Lung (tissue), 11 donors: ENCODE results near the gene GOLGA8R. TPM values are rescaled to one million over a fixed set of nuclear protein-coding genes. Genes with fewer than 3 reads are reported as not detected.
"Not testable (repeated sequence)": the region's sequence is repeated elsewhere in the genome, so short reads cannot be mapped to it uniquely, and the experiment has no call there.

ENCODE experiments used
- ATAC-seq: fragments of 200-7000 bp; cut with Tn5 transposase; one replicate; pipeline ENCODE4 v1.9.1; 2020; ENCODE audit warnings: moderate number of reproducible peaks; ENCODE audit not compliant: insufficient read depth, low FRiP score
- DNase-seq, 3 donors: peaks; one replicate each; pipeline ENCODE4 v3.0.0-alpha.2; 2013 to 2017
- H3K27ac ChIP-seq, 2 donors: one replicate each; pipeline ENCODE4 v1.5.1; 2013; ENCODE audit warnings: mild to moderate bottlenecking in 2 of 2, moderate library complexity in 2 of 2, control low read depth in 1 of 2, inconsistent platforms in 1 of 2, low read depth in 1 of 2, low read length in 1 of 2
- H3K27me3 ChIP-seq, 3 donors: one replicate each; pipeline ENCODE4 v1.5.1; 2013; ENCODE audit warnings: low read length in 2 of 3; ENCODE audit not compliant: control insufficient read depth in 3 of 3, insufficient read depth in 3 of 3
- H3K36me3 ChIP-seq, 4 donors: one replicate each; pipeline ENCODE4 v1.5.1; 2013; ENCODE audit warnings: low read length in 4 of 4, mild to moderate bottlenecking in 1 of 4, moderate library complexity in 1 of 4; ENCODE audit not compliant: control insufficient read depth in 4 of 4, insufficient read depth in 4 of 4
- H3K4me1 ChIP-seq, 5 donors: one replicate each; pipeline ENCODE4 v1.5.1; 2013; ENCODE audit warnings: low read length in 5 of 5, mild to moderate bottlenecking in 2 of 5, moderate library complexity in 1 of 5; ENCODE audit not compliant: control insufficient read depth in 5 of 5, insufficient read depth in 5 of 5
- H3K4me3 ChIP-seq: one replicate; pipeline ENCODE4 v1.5.1; 2013; ENCODE audit warnings: mild to moderate bottlenecking, control low read depth, moderate library complexity
- H3K9ac ChIP-seq, 2 donors: one replicate each; pipeline ENCODE4 v1.5.1; 2013; ENCODE audit warnings: low read length in 2 of 2, control low read depth in 1 of 2; ENCODE audit not compliant: insufficient read depth in 1 of 2
- H3K9me3 ChIP-seq, 4 donors: one replicate each; pipeline ENCODE4 v1.5.1; 2013; ENCODE audit warnings: low read length in 3 of 4, mild to moderate bottlenecking in 1 of 4, moderate library complexity in 1 of 4; ENCODE audit not compliant: control insufficient read depth in 4 of 4, insufficient read depth in 3 of 4
- WGBS, 2 donors: extraction: QIAGEN DNeasy Blood & Tissue Kit; methylation state at CpG; one replicate each; pipeline ENCODE4 v1.1.7; 2013; 5-methylcytosine and 5-hydroxymethylcytosine counted together
- polyA plus RNA-seq, 2 donors: library from polyadenylated mRNA; stranded (reverse); fragments of 200-250 nt; gene quantifications; one replicate each; pipeline ENCODE4 v1.2.1, GENCODE V29; 2013
- small RNA-seq: library from RNA; depleted of rRNA; stranded (forward); fragments of <200 nt; gene quantifications from one replicate; pipeline ENCODE3, GENCODE V24; 2014; ENCODE audit warnings: low replicate concordance
- total RNA-seq, 2 donors: library from RNA; depleted of rRNA in 1 of 2; stranded (reverse); fragments of >200 nt in 1 of 2; gene quantifications; one replicate each; pipeline ENCODE4 v1.2.1, GENCODE V29; 2014 to 2021
- donor health status: Bipolar disorder and iron deficiency.
- donor health status: healthy.
- donor health status: DM: yes; HTN: yes; CAD: no.

The GOLGA8R gene
- total and polyA plus RNA-seq, 4 donors, result 0.76 to 9.8 (median 2.7) TPM

- H3K4me3 ChIP-seq, H3K9me3 ChIP-seq, ATAC-seq, H3K36me3 ChIP-seq, H3K9ac ChIP-seq, DNase-seq, H3K27ac ChIP-seq, H3K27me3 ChIP-seq, H3K4me1 ChIP-seq: not testable (repeated sequence)
- no CpG with 5 or more reads among the region's 3 CpGs for WGBS, 2 donors
Observed at GRCh38 chr15:30368271-30368670, 45.8 kb downstream of the GOLGA8R start.

DNA sequence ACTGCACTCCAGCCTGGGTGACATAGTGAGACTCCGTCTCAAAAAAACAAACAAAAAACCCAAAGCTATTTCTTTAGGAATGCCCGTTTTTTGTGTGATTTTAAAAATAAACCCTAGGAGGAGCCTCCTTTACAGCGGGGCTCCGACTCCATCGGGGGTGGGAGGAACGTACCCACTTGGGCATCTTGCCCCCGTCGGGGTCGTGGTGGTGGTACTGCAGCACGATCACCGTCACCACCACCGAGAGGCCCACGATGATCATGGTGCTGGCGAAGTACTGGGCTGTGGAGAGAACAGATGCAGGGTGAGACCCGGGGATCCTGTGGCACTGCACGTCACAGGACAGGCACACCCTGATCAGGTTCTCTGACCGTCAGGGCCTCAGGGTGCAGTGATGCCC lies 46.8 kb downstream of the GOLGA8R start:
- H3K4me3 ChIP-seq, H3K27ac ChIP-seq, H3K27me3 ChIP-seq, H3K9ac ChIP-seq, H3K36me3 ChIP-seq, H3K4me1 ChIP-seq, H3K9me3 ChIP-seq, ATAC-seq: not testable (repeated sequence)
- 93 to 95% methylated on average over 13 to 14 of the region's 17 CpGs for WGBS, 2 donors
- peak in 1 of 3 donors; percentile 1 for DNase-seq

GRCh38 chr15:30361404-30361803 lies 52.7 kb downstream of the GOLGA8R start:
- not testable (repeated sequence) for H3K9me3 ChIP-seq, H3K27me3 ChIP-seq, H3K4me3 ChIP-seq, H3K9ac ChIP-seq, H3K4me1 ChIP-seq, DNase-seq, H3K27ac ChIP-seq, H3K36me3 ChIP-seq, ATAC-seq
- 64 to 93% methylated on average over 2 to 4 of the region's 5 CpGs for WGBS, 2 donors

- not testable (repeated sequence) for H3K9me3 ChIP-seq, H3K9ac ChIP-seq, ATAC-seq, H3K27me3 ChIP-seq, H3K4me3 ChIP-seq, DNase-seq, H3K27ac ChIP-seq, H3K36me3 ChIP-seq, H3K4me1 ChIP-seq
- no CpG with 5 or more reads among the region's 2 CpGs for WGBS, 2 donors
Observed at GRCh38 chr15:30360990-30361389, 53.1 kb downstream of the GOLGA8R start.

DNA sequence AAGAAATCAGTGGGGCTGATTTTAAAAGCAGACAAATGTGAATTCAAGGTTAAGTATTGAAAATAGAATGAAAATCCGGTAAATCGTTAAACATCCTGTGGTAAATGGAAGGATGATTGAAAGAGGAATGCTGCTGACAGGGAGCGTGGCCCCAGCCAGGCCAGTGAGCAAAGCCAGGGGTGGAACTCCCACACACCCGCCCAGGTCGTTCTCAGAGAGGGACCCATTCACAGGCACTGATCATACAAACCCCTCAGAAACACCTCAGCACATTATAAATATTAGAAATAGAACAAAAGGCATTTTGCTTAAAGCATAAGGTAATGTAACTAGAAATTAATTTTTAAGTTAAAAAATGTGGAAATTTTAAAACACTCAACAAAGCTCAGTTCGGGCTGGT lies 59.0 kb downstream of the GOLGA8R start:
- H3K36me3 ChIP-seq, H3K4me3 ChIP-seq, H3K9ac ChIP-seq, DNase-seq, H3K27ac ChIP-seq, H3K4me1 ChIP-seq, H3K27me3 ChIP-seq, ATAC-seq, H3K9me3 ChIP-seq: not testable (repeated sequence)
- 75 to 91% methylated on average over 3 of the region's 6 CpGs for WGBS, 2 donors

Small RNA genes lying within 50 kb of the gene (small RNA-seq; reads per million reads assigned to genes)
- gene AC019322.2 (not detected), gene RF00019 (not detected), gene RF00096 (not detected), gene RN7SL196P (not detected)

Other genes with a start within 250 kb of the GOLGA8R start
- gene CHRFAM7A, start 20.7 kb downstream of the GOLGA8R start, total RNA-seq, result 1 to 10 TPM; 4.1 to 7.4 TPM
- 1 to 10 TPM; 1.1 to 2.8 TPM for gene CHRFAM7A, start 20.7 kb downstream of the GOLGA8R start, polyA plus RNA-seq
- 1 to 10 TPM; 1.3 to 3.0 TPM for gene GOLGA8Q, start 137.8 kb upstream of the GOLGA8R start, total RNA-seq
- under 1 TPM; 0.47 to 0.55 TPM for gene GOLGA8Q, start 137.8 kb upstream of the GOLGA8R start, polyA plus RNA-seq
- 1 to 10 TPM; 1.1 to 1.6 TPM for gene GOLGA8H, start 189.8 kb upstream of the GOLGA8R start, total RNA-seq
- under 1 TPM; 0.39 to 0.96 TPM for gene GOLGA8H, start 189.8 kb upstream of the GOLGA8R start, polyA plus RNA-seq